ENCODE results near the gene ACACA. TPM values are rescaled to one million over a fixed set of nuclear protein-coding genes. Genes with fewer than 3 reads are reported as not detected.

ACACA gene
- total and polyA plus RNA-seq, 2 donors (not counting 3 experiments of a cell fraction or from before 2014, with no cell fraction given), result 55.3 to 124 TPM

GRCh38 chr17:37048811-37049210 is 357.8 kb downstream of the ACACA start:
- intact Hi-C loops (cut with micrococcal nuclease), result loop anchor here (5.0 kb wide), 2 partner anchors 117 to 282 kb away; no protein-coding TSS in a partner anchor
- Histone ChIP-seq H3K4me2 (ENCODE audit: insufficient read depth, low read length) (no peak overlapping the region), H4K20me1 (replicated peaks; ENCODE audit: control insufficient read depth, extremely low read depth, insufficient read depth, low read length) (no peaks in the 10 kb centered on the region), H3K27me3 (ENCODE audit: control insufficient read depth in 2 of 2, insufficient read depth in 2 of 2, low read length in 2 of 2) (no peaks in the 10 kb centered on the region), H3K36me3 (ENCODE audit: control insufficient read depth in 2 of 2, extremely low read depth in 1 of 2, insufficient read depth in 2 of 2, low read length in 2 of 2) (peaks cover 0 to 4% of the 10 kb centered on the region in 2 experiments), H3K9me1 (replicated peaks; ENCODE audit: control insufficient read depth, extremely low read depth, insufficient read depth, low read length) (no peaks in the 10 kb centered on the region), H3K9me3 (replicated peaks; ENCODE audit: control insufficient read depth, insufficient read depth, low read length) (no peaks in the 10 kb centered on the region), H3K4me3 (replicated peaks in 1 of 3; ENCODE audit: insufficient read depth in 1 of 3, low read depth in 1 of 3, low read length in 3 of 3) (no peak overlapping the region), H2AFZ (ENCODE audit: low read depth, low read length) (no peak overlapping the region), H3K27ac (ENCODE audit: insufficient read depth, low read depth, low read length) (no peak overlapping the region), H3K9ac (replicated peaks; ENCODE audit: extremely low read depth, insufficient read depth, low read length) (no peak overlapping the region), H3K4me1 (ENCODE audit: control insufficient read depth, extremely low read depth, insufficient read depth, low read length) (peaks cover 3% of the 10 kb centered on the region), H3K79me2 (ENCODE audit: control insufficient read depth, insufficient read depth, low read length) (no peaks in the 10 kb centered on the region)
- no peak for FAIRE-seq
- dilution Hi-C loops (cut with MboI; ENCODE audit: extremely low pct_ligation_motif_present, low sequenced_read_pairs), result no loop called here
- CTCF ChIA-PET, result interaction anchor here (1.1 to 6.2 kb wide), 10 partner anchors 10 to 446 kb away, joined by 3 to 201 read pairs (median 14); partner anchors contain the start of gene MRM1
- no peak for TF ChIP-seq POLR2AphosphoS5 (IDR thresholded peaks at IDR 0.05; ENCODE audit: insufficient read depth, low read depth, low read length)
- no peak for TF ChIP-seq EZH2 (IDR thresholded peaks at IDR 0.05; ENCODE audit: borderline replicate concordance, low read depth, low read length, severe bottlenecking)
- no peak for TF ChIP-seq GATA2 (IDR thresholded peaks at IDR 0.05; ENCODE audit: insufficient read depth, insufficient read length, low read depth, low read length)
- TF ChIP-seq CTCF (IDR thresholded peaks at IDR 0.05; ENCODE audit: extremely low read depth in 1 of 2, insufficient read depth in 1 of 2, low read depth in 1 of 2, low read length in 2 of 2), result no peak
- no peak for TF ChIP-seq MYC (IDR thresholded peaks at IDR 0.05; ENCODE audit: low read depth, low read length)
- TF ChIP-seq FOS (IDR thresholded peaks at IDR 0.05; ENCODE audit: borderline replicate concordance, insufficient read depth, low read length), result no peak
- TF ChIP-seq POLR2A (IDR thresholded peaks at IDR 0.05; ENCODE audit: low read depth, low read length), result no peak
- no peak for TF ChIP-seq JUN (IDR thresholded peaks at IDR 0.05; ENCODE audit: borderline replicate concordance, insufficient read depth, insufficient read length, low read depth)
- no peak for TF ChIP-seq MAX (IDR thresholded peaks at IDR 0.05; ENCODE audit: insufficient read depth, insufficient read length)
- POLR2A ChIA-PET, result no interaction called here
- no peak for DNase-seq (ENCODE audit: low read depth, low spot score)
- BruUV-seq (replicated peaks), result no TSS peak

Measured in endothelial cell of umbilical vein (primary cell).